Measurements from ENCODE around the gene THOC5.
"Not testable (repeated sequence)": the region's sequence is repeated elsewhere in the genome, so short reads cannot be mapped to it uniquely, and the experiment has no call there.

The THOC5 gene

DNA sequence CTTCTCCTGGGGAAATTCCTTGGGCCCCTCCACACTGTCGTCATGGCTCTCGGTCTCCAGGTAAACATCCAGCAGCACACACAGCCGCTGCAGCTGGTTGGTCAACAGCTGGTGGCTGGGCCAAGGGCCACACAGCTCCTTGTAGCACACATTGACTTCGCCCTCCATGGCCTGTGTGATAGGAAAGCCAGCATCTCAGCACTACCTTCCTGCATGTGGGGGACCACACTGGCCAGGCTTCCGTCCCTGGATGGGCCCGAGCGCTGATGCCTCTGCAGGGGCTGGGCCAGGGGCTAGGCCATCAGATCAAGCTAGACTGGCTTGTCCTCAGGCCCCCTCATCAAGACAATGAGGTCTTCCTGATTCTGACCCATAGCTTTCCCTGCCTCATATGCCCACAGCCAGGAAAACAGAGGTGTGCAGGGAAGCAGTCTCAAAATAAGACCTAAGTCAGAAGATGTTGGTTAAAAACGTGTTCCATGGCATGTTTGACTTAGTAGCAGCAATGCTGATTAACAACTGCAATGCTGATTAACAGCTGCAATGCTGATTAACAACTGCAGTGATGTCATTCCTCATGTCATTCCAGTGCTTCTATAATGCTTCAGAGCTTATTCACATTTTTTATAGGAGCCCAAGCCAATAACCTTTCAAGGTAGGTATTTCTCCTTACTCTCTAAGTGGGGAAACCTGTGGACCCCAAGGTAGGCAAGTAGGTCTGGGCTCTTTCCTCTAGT lies 42.3 kb downstream of the THOC5 start:
- no peak for DNase-seq (ENCODE audit: extremely low read depth in 1 of 2, low read depth in 1 of 2)

DNA sequence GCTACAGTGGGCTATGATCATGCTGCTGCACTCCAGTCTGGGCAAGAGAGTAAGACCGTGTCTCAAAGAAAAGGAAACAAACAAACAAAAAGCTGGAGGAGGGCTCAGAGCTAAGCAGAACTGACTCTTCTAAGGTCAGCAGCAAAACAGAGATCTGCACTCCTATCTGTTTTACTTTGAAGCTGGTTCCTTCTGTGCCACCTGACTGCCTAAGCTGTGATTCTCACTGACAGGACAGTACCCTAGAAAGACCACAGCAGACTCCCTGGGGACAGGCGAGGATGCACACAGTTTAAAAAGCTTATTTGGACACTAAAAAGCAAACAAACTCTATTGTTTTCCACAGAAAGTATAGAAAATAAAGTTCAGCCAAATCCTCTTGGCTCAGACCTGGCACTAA lies 43.0 kb downstream of the THOC5 start:
- no peak for DNase-seq (ENCODE audit: extremely low read depth in 1 of 2, low read depth in 1 of 2)

DNA sequence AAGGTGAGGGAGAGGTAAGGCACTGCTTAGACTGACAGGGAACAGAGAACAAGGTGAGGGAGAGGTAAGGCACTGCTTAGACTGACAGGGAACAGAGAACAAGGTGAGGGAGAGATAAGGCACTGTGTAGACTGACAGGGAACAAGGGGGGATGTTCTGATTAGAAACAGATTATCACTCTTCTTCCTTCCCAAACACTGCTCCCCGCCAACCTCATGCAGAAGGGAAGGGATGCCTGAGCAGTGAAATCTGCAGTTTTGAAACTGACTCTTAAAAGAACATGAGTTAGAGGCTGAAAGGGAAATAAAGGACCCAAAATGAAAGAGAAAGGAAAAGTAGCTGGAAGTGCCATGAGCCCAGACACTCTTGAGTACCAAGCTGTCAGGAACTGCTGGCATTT lies 43.7 kb downstream of the THOC5 start:
- no peak for DNase-seq (ENCODE audit: extremely low read depth in 1 of 2, low read depth in 1 of 2)

DNA sequence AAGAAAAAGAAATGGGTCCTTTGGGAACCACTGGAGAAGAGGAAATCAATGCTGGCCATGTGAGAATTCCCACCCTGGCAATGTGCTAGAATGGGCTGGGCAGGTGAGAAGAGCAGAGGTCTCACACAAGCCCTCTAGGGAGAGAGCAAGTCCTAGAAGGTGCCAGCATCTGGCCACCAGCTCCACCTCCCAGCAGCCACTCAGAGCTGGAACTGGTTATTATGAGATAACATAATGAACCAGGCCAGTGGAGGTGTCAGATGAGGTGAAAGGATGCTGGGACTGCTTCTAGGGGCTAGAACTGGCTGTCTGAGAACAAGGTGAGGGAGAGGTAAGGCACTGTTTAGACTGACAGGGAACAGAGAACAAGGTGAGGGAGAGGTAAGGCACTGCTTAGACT lies 44.3 kb downstream of the THOC5 start:
- DNase-seq (ENCODE audit: extremely low read depth in 1 of 2, low read depth in 1 of 2): no peak

DNA sequence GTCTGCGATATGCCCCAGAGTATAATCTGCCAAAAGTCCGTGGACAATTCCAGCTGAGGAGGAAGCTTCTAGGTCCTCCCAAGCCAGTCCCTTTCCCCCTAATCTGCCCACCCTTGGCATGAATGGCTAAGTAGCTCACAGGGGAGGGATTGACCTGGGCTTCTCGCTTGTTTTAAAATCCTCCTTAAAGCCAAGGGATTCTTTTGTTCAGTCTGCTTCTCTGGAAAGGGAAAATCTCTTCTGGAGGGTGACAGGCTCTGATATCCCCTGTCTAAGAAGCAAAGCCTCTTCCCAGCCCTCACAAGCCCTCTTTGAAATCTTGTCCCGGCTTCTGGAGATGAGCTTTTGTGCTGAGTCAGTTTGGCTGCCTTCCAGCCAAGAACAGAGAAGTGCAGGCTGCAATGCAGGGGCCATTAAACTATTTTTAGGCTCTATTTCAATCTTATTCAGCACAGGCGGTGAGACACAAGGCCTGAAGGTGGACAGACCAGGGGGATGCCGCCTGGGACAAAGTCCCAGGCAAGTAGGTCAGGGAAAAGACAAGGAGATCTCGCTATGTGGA lies 49.7 kb downstream of the THOC5 start:
- DNase-seq (ENCODE audit: extremely low read depth in 1 of 2, low read depth in 1 of 2): no peak

DNA sequence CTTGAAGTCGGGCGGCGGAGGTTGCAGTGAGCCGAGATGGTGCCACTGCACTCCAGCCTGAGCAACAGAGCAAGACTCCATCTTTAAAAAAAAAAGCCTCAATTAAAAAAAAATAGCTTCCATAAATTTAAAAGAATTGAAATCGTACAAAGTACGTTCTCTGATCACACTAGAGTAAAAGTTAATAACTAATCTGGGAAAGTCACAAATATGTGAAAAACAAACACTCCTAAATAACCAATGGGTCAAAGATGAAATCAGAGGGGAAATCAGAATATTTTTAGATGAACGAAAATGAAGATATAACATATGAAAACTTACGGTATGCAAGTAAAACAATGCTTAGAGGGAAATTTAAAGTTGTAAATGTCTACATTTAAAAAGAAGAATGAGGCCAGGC lies 53.7 kb downstream of the THOC5 start:
- no peak for DNase-seq (ENCODE audit: extremely low read depth in 1 of 2, low read depth in 1 of 2)

DNA sequence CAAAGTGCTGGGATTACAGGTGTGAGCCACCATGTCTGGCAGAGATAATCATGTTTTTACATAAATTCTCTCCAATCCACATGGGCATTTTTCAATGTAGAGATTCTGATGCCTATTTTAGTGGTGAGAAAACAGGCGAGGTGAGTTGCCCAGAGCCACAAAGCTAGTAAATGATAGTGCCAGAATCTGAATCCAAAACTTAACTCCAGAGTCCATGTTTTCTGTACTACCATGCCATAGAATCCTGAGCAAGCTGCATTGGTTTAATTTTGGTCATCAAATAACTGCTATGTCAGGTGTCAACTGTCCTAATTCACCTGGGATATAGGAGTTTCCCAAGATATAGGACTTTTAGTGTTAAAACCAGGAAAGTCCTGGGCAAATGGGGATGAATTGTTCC lies 59.9 kb downstream of the THOC5 start:
- no peak for DNase-seq (ENCODE audit: extremely low read depth in 1 of 2, low read depth in 1 of 2)

DNA sequence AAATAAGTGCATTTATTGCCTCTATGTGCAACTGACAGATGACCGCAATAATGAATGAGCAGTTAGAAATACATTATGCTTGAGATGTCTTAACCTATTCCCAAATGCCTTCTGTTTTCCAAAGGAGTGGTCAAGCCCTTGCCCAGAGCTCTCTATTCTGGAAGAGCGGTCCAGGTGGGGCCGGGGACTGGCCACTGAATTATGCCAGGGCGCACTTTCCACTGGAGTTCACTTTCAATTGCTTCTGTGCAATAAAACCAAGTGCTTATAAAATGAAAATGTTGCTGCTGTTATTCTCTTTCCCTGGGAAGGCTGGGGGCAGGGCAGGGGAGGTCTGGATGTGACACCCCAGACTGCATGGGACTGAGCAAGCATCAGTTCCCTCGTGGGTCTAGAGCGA lies 62.5 kb downstream of the THOC5 start:
- no peak for DNase-seq (ENCODE audit: extremely low read depth in 1 of 2, low read depth in 1 of 2)

DNA sequence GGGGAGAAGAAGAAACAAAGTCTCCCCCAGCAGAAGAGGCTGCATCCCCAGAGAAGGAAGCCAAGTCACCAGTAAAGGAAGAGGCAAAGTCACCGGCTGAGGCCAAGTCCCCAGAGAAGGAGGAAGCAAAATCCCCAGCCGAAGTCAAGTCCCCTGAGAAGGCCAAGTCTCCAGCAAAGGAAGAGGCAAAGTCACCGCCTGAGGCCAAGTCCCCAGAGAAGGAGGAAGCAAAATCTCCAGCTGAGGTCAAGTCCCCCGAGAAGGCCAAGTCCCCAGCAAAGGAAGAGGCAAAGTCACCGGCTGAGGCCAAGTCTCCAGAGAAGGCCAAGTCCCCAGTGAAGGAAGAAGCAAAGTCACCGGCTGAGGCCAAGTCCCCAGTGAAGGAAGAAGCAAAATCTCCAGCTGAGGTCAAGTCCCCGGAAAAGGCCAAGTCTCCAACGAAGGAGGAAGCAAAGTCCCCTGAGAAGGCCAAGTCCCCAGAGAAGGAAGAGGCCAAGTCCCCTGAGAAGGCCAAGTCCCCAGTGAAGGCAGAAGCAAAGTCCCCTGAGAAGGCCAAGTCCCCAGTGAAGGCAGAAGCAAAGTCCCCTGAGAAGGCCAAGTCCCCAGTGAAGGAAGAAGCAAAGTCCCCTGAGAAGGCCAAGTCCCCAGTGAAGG lies 64.3 kb downstream of the THOC5 start:
- not testable (repeated sequence) for DNase-seq (ENCODE audit: extremely low read depth in 1 of 2, low read depth in 1 of 2)

DNA sequence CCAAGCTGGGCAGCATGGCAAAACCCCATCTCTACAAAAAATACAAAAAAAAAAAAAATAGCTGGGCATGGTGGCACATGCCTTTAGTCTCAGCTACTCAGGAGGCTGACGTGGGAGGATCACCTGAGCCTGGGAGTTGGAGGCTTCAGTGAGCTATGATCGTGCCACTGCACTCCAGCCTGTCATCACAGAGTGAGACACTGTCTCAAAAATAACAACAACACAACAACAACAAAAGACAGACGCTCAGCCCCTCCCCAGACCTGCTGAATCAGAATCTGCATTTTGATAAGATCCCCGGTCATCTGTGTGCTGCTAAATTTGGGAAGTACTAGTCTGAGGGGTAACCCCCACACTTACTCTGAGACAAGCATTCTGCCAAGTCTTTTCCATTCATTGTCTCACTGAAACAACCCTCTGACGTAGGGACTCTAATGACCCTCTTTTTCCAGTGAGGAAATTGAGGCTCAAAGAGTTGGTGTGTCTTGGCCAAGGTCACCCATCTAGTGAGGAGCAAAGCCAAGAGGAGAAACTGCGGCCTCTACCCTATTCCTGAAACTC lies 66.1 kb downstream of the THOC5 start:
- DNase-seq (ENCODE audit: extremely low read depth in 1 of 2, low read depth in 1 of 2): no peak

DNA sequence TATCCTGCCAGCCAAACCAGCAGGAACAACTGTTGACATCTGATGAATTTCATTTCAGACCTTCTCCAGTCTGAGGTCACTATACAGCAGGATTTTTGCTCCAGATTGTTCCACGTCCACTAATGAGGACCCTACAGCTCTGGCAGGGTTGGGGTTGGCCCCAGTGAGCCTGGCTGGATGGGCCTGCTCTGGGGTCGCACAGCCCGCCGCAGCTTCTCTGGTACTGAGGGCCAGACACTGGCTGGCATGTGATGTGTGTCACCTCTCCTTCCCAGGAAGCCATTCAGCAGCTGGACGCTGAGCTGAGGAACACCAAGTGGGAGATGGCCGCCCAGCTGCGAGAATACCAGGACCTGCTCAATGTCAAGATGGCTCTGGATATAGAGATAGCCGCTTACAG lies 68.1 kb downstream of the THOC5 start:
- DNase-seq (ENCODE audit: extremely low read depth in 1 of 2, low read depth in 1 of 2): no peak

DNA sequence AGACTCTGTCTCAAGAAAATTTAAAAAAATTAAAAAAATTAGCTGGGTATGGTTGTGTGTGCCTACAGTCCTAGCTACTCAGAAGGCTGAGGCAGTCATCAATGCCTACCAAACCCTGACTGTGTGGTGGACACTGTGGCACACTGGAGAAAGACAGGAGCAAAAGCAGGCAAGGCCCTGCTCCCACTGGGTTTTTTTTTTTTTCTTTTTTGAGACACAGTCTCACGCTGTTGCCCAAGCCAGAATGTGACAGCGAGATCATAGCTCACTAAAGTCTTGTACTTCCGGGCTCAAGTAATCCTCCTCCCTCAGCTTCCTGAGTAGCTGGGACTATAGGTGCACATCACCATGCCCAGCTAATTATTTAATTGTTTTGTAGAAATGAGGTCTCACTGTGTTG lies 68.9 kb downstream of the THOC5 start:
- DNase-seq (ENCODE audit: extremely low read depth in 1 of 2, low read depth in 1 of 2): no peak

DNA sequence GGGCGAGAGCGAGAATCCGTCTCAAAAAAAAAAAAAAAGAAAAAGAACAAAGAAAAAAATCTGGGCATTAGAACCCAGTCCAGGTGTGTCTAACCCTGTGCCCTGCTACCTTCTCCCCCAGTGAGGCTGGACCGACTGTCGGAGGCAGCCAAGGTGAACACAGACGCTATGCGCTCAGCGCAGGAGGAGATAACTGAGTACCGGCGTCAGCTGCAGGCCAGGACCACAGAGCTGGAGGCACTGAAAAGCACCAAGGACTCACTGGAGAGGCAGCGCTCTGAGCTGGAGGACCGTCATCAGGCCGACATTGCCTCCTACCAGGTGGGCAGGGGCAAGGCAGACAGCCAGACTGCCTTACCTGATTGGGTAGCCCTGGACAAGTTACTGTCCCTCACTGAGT lies 70.3 kb downstream of the THOC5 start:
- no peak for DNase-seq (ENCODE audit: extremely low read depth in 1 of 2, low read depth in 1 of 2)

DNA sequence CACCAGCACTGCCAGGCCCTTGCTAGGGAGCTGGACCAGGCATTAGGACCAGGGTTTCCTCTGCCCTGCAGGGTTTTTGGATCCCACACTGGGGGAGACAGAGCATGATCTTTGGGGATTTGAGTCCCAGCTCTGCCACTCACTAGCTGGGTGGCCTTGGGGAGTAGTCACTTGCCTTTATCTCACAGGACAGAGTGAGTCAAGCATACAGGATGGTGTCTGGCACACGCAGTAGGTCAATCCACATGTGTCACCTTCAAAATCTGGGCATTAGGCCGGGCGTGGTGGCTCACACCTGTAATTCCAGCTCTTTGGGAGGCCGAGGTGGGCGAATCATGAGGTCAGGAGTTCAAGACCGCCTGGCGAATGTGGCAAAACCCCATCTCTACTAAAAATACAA lies 70.8 kb downstream of the THOC5 start:
- DNase-seq (ENCODE audit: extremely low read depth in 1 of 2, low read depth in 1 of 2): no peak

DNA sequence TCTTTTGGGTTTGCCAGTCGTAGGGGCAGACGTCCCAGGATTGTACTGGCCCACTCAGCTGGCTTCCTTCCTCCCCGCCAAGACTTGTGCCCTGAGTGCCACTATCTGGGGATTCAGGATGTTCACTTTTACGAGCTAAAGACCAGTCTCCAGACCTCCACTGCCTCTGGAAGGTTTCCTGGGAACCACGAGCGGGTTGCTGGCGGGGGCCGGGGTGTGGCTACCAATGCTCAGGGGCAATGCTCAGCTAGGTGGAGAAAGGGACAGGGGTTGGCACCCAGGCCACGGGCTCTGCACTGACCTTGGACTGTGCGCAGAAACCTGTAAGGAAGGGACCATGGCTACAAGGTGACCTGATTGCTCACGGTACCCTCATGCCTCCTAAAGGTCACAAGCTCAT lies 71.3 kb downstream of the THOC5 start:
- no peak for DNase-seq (ENCODE audit: extremely low read depth in 1 of 2, low read depth in 1 of 2)

DNA sequence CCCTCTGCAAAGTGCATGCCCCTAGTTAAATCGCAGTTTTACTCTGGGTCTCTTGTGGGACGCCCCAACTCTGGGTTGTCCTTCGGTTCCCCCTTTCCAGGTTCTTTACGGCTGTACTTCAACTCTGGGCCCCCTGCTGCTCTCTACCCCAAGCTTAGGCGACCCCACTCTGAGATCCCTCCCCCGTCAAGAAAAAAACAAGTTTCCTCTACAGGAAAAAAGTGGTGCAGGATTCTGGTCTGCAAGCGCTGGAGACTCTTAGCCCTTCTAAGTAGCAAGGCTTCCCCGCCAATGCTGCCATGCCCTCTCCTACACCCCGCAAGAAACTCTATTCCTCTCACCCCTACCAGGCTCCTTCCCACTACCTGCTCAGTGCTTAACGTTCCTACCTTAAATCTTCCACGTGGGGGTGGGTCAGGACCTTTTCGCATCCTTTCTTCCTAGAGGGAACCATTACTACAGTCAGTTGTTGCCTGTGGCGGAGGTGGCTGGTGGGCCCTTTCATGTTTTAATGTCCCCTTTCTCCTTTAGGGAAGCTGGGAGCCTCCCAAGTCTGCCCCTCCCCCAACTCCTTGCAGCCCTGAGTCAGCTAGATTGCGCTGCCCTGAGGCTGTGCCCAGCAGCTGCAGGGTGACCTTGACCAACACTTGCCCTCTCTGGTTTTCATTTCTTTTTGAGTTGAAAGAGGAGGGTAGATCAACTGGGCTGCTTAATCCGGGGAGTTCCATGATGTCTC lies 72.1 kb downstream of the THOC5 start:
- no peak for DNase-seq (ENCODE audit: extremely low read depth in 1 of 2, low read depth in 1 of 2)

DNA sequence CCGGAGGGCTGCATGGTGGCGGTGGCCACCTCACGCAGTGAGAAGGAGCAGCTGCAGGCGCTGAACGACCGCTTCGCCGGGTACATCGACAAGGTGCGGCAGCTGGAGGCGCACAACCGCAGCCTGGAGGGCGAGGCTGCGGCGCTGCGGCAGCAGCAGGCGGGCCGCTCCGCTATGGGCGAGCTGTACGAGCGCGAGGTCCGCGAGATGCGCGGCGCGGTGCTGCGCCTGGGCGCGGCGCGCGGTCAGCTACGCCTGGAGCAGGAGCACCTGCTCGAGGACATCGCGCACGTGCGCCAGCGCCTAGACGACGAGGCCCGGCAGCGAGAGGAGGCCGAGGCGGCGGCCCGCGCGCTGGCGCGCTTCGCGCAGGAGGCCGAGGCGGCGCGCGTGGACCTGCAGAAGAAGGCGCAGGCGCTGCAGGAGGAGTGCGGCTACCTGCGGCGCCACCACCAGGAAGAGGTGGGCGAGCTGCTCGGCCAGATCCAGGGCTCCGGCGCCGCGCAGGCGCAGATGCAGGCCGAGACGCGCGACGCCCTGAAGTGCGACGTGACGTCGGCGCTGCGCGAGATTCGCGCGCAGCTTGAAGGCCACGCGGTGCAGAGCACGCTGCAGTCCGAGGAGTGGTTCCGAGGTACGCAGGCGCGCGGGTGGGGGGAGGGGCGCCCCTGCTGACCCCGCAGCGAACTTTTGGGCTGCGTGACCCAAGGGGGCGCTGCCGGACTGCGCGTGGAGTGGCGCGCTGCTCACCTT lies 72.9 kb downstream of the THOC5 start:
- peak; percentile 5 to 37 for DNase-seq (ENCODE audit: extremely low read depth in 1 of 2, low read depth in 1 of 2)

DNA sequence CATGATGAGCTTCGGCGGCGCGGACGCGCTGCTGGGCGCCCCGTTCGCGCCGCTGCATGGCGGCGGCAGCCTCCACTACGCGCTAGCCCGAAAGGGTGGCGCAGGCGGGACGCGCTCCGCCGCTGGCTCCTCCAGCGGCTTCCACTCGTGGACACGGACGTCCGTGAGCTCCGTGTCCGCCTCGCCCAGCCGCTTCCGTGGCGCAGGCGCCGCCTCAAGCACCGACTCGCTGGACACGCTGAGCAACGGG lies 73.4 kb downstream of the THOC5 start:
- no peak for DNase-seq (ENCODE audit: extremely low read depth in 1 of 2, low read depth in 1 of 2)

DNA sequence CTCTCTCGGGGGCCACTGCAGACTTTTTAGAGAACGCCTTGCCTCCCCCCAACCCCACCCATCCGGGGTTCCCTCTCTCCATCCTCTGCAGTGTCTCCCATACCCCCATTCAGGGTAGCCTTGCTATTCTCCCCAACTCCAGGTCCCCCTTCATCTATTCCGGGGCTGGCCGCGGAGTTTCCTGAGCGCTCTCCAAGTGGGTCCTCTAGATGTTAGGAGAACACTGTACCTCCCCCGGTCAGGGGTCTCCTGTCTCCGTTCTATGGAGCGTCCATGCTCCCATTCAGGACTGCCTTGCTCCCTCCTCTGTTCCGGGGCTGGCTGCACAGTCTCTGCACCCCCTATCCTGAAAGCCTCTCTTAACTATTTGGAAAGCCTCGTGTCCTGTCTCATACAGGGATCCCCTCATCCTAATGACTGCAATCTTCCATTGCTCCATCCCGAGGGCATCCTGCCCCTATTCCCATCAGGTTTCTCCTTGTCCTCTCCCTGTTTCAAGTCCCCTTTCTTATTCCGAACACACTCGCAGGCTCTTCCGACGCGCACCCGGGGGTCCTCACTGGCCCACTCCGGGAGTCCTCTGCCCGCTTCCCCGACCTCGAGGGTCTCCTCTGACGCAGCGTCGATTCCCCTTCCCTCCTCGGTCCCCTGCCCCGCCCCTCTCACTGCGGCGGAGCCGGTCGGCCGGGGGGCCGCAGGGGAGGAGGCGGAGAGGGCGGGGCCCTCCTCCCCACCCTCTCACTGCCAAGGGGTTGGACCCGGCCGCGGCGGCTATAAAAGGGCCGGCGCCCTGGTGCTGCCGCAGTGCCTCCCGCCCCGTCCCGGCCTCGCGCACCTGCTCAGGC lies 73.9 kb downstream of the THOC5 start, which contains the start of gene NEFH:
Gene NEFH (plus strand): TSS at position 802 of the 845 bp plus-strand sequence. CDS start 45 bp downstream, outside the sequence.
- no peak for DNase-seq (ENCODE audit: extremely low read depth in 1 of 2, low read depth in 1 of 2)

All from stimulated activated CD8-positive, alpha-beta memory T cell treated with anti-CD3 and anti-CD28 coated beads, Interleukin-7, amount 100 ng/mL, for 48 hours (primary cell).